GM18505 (cell line): ENCODE data around the gene SLC45A1.

ENCODE experiments used
- ATAC-seq: cut with Tn5 transposase; IDR thresholded peaks from one replicate; pipeline ENCODE4 v1.9.1; 2021; ENCODE audit not compliant: unreplicated experiment
- POLR2A ChIP-seq: IDR thresholded peaks from 4 replicates; pipeline ENCODE4 v1.6.1; 2011; ENCODE audit warnings: borderline replicate concordance; ENCODE audit not compliant: insufficient read depth, insufficient read length; ENCODE audit errors: extremely low read depth

The SLC45A1 gene

DNA sequence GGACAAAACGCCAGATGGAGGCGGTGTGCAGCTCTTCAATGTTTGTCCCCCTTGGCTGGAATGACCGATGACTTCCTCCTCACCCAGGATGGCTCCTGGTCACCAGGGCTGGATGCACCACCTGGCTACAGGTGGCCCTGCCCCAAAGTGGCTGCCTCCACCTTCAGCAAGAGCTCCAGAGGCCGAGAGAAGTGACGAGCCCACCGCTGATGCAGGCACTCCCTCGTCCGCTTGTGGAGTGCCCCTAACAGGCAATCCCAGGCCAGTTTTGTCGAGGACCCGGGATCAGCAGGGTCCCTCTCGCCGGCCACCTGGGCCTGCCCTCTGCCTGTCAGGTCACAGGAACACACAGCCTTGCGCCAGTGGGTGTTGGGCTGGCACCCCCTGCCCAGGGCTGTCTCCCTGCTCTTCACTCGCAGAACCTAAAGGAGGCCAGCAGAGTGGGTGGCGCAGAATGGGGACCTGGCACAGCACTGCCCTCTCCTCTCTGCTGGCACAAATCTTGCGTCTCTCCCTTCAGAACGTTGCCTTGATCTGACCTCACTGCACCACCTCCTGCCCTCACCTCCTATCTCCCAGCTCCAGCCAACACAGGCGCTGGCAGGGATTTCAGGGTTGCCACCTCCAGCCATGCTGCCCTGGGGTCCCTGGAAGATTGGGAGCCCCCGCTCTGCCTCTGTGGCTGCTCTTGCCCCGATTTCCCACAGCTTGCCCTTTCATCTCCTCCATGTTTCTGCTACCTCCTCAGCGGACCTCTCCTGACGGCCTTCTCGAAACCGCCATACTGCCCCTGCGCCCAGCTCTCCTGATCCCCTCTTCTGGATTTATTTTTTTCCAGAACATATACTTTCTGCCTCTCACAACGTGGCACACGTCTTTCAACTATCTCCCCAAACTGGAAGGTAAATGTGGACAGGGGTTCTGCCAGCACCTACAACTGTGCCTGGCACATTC lies 38.6 kb downstream of the SLC45A1 start:
- ATAC-seq: no peak
- TF ChIP-seq POLR2A: no peak

DNA sequence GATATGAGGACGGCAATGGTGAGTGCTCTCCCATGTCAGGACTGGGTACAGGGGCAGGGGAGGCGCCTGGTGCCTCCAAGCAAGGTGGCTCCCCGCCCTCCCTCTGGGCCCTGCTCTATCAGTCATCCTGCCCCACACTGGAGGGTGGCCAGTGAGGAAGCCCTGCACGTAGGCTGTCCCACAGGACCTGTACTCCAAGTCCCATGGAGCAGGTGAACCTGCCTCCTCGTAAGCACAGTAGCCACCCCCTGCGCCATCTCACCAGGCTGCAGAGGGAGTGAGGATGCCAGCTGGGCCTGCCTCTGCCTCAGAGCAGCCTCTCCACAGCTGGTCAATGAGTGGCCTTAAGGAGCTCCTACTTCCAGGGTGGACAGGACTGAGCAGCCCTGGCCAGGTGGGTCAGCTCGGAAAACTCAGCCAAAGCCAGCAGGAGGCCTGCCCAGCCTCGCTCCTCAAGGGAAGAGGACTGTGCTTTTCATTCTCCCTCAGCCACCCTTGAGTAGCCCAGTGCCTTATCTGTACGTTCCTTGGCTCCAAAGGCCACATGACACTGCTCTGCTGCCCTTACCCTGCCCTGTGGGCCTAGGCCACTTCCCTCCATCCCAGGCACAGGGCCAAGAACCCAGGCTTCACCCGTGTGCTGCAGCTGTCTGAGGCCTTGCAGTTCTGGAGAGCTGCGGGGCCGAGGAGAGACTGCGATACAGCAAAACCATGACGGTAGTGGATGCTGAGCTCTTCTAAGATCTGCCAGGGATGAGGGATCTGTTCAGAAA lies 39.6 kb downstream of the SLC45A1 start:
- no peak for ATAC-seq
- no peak for TF ChIP-seq POLR2A

DNA sequence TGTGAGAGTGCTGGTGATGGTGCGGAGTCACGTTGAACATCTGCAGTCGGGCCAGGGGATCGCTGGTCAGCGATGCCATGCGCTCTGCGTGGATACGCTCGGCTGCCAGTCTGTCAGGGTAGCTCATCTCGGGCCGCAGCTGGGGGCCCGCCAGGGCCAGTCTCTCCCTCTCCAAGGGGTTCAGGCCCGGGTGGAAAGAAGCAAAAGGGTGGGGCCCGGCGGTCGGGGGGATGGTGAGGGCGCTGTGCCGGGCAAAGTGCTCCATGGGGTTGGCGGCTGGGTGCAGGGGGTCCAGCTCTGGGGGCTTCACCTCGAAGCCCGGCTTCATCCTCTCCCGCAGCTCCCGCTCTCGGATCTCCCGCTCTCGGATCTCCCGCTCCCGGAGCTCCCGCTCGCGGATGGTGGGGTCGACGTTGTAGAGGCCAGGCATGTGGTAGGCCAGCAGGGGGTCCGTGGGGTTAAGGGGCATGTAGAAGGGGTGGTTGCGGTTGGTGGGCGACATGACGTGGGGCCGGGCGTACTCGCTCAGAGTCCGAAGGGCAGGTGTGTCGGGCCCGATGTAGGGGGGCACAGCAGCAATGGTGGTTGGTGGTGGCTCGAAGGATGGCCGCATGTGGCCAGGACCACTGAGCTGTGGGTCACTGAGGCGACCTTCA lies 40.5 kb downstream of the SLC45A1 start:
- TF ChIP-seq POLR2A: no peak
- no peak for ATAC-seq

GRCh38 chr1:8358897-8359616 lies 41.1 kb downstream of the SLC45A1 start:
- TF ChIP-seq POLR2A: no peak
- no peak for ATAC-seq

- ATAC-seq: no peak
- TF ChIP-seq POLR2A: no peak
Measured at GRCh38 chr1:8359617-8360481, 41.9 kb downstream of the SLC45A1 start.

DNA sequence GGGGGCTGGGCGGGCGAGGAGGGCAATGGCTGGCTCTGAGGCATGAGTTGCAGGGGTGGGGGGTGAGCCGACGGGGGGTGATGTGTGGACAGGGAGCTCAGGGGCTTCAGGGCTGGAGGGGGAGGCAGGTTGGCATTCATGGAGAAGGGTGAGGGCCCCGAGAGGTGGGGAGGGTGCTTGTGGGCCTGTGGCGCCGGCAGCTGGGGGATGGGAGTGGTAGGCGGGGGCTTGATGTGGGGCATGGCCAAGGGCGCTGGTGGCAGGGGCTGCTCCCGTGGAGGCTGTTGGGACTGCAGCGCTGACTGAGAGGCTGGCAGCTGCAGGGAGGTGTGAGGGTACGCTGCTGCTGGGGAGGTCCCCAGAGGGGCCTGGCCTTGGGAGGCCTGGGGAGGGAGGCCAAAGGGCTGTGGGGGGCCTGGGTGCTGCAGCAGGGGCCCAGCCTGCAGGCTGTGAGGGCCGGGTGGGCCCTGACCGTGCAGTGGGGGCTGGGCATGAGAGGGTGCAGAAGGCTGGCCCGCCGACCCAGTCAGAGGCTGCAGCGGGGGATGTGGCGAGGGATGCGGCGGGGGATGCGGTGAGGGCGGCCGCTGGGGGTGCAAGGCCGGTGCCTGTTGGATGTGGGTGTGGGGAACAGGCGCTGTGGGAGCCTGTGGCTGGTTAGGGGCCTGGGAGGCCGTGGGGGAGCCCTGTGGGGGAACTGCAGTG lies 42.7 kb downstream of the SLC45A1 start:
- no peak for ATAC-seq
- TF ChIP-seq POLR2A: no peak

GRCh38 chr1:8361198-8361849 lies 43.4 kb downstream of the SLC45A1 start:
- no peak for ATAC-seq
- no peak for TF ChIP-seq POLR2A

GRCh38 chr1:8362701-8363101 lies 44.8 kb downstream of the SLC45A1 start:
- TF ChIP-seq POLR2A: no peak
- ATAC-seq: no peak

DNA sequence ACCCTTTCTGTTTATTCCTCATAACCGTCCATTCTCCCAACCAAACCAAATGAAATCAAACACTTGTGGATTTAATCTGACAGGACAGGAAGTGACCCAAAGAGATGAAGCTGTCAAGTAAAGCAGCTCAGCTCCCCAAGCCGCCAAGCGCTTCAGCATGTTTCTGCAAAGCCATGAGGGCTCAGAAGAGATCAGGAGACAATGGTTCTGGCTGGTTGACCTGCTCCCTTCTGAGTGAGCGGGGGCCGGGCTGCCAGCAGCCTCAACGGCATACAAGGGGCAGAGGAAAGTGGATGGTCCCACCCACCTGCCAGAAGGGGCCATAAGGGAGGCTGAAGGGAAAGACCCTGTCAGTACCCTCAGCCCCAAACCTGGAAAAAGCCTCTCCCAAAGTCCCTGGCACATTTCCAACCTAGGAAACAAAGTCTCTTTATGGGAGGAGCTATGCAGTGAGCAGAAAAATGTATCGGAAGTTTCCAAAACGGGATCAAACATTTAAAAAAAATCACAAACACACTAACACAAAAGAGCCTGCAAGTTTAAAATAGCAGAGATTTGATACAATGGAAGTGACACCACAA lies 45.4 kb downstream of the SLC45A1 start:
- ATAC-seq: no peak
- TF ChIP-seq POLR2A: no peak

- no peak for ATAC-seq
- no peak for TF ChIP-seq POLR2A
Measured at GRCh38 chr1:8363767-8364301, 45.9 kb downstream of the SLC45A1 start.
